GM19463 (cell line): ENCODE measurements around the gene MPC1.
A peak's percentile ranks its signal among the peaks of the same experiment; 100 is the strongest.
"Not testable (repeated sequence)": the region's sequence is repeated elsewhere in the genome, so short reads cannot be mapped to it uniquely, and the experiment has no call there.

Experiments used
- ATAC-seq: cut with Tn5 transposase; IDR thresholded peaks from one replicate; pipeline ENCODE4 v1.9.1; 2021; ENCODE audit warnings: mild to moderate bottlenecking, moderate library complexity; ENCODE audit not compliant: unreplicated experiment

The MPC1 gene

GRCh38 chr6:166408936-166409755, 26.4 kb upstream of the MPC1 start:
- no peak for ATAC-seq

- ATAC-seq: no peak
Measured at GRCh38 chr6:166406197-166406596, 23.5 kb upstream of the MPC1 start.

DNA sequence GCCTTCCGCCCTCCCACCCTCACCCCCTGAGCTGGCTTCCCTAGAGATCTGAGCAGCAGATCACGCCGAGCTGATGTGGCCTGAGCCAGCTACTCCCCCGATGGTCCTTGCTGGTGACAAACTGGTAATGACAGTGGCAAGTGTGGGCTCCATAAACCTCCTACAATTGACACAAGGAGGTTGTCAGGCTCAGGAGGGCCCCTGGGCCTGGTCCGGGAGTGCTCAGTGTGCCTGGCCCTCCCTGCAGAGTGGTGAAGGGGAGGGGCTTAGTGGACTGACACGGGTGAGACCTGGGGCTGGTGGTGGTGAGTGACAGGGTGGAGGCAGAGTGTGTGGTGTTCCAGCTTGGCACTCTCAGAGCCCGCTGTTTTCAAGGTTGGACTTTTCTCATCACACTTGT, 22.6 kb upstream of the MPC1 start:
- ATAC-seq: no peak

DNA sequence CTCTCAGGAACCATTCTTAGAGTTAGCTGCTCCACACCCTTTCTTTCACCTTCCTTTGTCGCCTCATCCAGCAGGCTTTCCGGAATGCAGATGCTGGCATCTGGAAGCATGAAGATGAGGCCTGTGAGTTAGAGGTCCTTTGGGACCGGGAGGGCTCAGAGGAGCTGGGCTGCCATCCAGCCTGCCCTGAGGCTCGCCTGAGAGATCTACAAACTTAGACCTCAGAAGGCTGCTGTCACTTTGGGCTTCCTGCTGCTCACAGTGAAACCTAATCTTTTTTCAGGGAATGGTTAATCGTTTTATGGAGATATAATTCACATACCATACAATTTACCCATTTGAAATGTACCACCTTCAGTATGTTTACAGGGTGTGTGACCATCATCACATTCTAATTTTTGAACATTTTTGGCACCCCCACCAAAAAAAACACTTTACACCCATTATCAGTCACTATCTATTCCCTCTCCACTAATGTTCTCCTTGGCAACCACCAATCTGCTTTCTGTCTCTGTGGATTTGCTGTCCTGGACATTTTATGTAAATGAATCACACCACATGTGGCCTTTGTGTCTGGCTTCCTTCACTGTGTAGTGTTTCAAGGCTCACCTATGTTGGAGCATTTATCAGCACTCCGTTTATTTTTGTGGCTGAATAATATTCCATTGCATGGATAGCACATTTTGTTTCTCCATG, 20.0 kb upstream of the MPC1 start:
- no peak for ATAC-seq

GRCh38 chr6:166400649-166401250, 18.0 kb upstream of the MPC1 start:
- ATAC-seq: peak; percentile 88

DNA sequence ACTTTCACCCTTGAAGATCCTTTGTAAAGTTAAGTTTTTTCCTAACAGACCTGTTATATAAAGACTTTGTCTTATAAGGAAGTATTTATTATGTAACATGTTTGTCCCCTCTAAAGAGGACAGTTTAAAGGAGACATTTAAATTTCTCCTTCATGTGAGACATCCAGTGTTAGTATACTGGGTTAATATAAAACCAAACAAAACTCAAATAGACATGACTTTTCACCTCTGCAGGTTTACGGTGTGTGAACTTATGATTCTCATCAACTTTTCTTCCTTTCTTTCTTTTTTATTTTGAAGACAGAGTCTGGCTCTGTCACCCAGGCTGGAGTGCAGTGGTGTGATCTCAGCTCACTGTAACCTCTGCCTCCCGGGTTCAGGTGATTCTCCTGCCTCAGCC, 17.4 kb upstream of the MPC1 start:
- ATAC-seq: no peak

DNA sequence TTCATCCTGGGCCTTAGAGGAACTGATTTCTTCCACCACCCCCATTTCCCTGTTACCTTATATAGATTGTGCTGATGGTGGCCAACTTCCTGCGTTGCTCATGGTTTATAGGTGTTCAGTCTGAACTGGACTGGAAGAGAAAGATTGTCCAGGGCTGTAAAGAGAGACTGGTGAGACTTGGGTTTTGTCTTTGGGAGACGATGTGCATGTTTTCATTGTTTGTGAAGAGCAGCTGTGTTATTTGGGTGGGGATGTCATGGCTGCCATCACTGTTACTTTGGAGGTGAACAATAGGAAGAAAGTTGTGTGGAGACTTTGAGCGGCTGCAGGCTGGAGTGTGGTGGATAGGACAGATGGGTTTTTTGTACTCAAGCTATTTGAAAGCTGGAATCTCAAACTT, 15.6 kb upstream of the MPC1 start:
- ATAC-seq: no peak

- no peak for ATAC-seq
Measured at GRCh38 chr6:166397849-166398248, 15.1 kb upstream of the MPC1 start.

DNA sequence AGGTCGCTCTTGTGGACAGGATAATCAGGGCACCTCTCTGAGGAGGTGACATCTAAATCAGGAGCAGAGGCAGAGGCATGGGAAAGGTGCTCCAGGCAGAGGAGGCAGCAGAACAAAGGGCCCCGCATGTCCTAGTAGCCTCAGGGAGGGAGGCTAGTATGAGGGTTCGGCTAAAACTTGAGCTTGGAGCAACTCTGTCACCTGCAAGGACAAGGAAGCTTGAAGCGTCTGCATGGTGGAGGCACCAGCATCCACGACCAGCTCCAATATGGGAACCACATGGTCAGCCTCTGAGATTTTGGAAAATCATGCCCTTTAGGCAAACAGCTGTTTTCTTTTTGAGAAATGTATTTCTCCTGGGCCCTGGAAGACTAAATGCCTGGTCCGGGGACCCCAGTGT, 13.0 kb upstream of the MPC1 start:
- ATAC-seq: no peak

DNA sequence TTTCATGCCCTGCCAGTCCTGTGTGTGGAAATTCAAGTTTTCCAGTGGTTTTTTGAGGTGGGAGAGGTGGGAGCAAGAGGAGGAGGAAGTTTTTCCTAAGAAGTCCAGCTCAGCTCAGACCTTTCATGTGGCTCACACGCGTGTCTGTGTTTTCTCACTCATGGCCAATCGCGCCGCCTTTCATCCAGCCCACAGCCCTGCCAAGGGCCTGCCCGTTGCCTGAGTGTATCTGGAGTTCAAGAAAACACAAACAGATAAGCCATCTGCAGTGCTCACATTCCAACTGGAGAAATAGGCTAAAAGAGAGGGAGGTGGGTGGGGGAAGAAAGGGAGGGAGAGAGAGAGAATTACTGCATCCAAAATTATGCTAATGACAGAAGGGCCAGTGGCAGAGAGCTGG, 12.6 kb upstream of the MPC1 start:
- no peak for ATAC-seq

DNA sequence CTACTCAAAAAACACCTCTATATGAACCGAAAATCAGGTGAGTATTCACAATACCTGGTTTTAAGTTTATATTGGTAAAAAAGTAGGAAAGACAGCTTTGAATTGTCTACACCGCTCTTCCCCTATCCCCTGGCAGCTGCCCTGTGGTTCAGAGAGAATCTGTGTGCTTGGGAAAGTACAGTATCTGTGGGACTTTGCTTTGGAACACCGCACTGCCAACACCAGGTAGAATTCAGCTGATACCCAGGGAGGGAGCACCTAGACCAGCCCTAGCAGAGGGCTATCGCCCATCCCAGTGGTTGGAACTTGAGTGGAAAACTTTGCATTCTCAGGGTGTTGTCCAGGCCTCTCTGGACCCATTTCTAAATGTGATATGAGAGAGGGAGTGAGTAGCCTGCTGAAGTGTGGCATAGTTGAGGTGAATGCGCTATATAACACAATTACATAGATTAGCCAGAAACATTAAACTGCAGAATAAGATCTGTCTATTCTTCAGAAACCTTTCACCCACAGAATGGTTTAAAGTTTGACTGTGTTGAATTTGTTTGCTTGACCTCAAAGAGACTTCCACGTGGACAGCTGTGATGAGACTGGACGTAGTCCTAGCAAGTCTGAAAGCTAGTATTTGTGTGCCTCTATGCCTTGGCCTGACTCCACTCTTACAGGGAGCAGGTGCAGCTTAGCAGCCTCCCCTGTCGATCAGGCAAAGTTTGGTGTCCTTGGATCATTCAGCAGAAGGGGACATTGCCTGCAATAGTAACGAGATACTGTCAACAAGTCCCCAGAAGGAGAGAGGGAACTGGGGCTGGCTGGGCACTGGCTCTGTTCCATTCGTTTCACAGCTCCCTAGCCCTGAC, 11.5 kb upstream of the MPC1 start:
- no peak for ATAC-seq

DNA sequence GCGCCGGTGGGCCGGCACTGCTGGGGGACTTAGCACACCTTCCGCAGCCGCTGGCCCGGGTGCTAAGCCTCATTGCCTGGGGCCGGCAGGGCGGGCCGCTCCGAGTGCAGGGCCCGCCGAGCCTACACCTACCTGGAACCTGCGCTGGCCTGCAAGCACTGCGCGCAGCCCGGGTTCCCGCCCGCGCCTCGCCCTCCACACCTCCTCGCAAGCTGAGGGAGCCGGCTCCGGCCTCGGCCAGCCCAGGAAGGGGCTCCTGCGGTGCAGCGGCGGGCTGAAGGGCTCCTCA, 10.7 kb upstream of the MPC1 start:
- ATAC-seq: no peak

DNA sequence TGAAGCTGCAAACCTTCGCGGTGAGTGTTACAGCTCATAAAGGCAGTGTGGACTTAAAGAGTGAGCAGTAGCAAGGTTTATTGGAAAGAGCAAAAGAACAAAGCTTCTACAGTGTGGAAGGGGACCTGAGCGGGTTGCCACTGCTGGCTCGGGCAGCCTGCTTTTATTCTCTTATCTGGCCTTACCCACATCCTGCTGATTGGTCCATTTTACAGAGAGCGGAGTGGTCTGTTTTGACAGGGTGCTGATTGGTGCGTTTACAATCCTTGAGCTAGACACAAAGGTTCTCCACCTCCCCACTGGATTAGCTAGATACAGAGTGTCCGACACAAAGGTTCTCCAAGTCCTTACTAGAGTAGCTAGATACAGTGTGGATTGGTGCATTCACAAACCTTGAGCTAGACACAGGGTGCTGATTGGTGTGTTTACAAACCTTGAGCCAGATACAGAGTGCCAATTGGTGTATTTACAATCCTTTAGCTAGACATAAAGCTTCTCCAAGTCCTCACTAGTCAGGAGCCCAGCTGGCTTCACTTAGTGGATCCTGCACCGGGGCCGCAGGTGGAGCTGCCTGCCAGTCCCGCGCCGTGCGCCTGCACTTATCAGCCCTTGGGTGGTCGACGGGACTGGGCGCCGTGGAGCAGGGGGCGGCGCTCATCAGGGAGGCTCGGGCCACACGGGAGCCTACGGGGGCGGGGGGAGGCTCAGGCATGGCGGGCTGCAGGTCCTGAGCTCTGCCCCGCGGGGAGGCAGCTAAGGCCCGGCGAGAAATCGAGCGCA, 10.2 kb upstream of the MPC1 start:
- not testable (repeated sequence) for ATAC-seq

DNA sequence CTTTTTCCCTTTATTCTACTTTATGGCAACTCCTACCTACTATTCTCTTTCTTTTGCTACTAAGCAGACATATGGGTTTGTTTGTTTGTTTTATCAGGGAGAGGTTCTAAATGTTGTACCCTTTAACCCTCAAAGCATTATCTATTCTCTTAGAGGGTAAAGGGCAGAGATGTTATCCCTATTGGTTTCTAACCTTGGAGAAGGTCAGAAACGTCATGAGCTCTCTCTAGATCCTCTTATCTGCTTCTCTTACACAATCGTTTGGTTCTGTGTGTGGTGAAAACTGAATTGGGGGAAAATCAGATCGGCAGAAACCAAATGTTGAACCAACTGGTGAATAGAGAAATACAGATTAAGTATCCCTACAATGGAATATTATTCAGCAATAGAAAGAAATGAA, 6.4 kb upstream of the MPC1 start:
- ATAC-seq: no peak

GRCh38 chr6:166388290-166389004, 5.7 kb upstream of the MPC1 start:
- ATAC-seq: no peak

GRCh38 chr6:166387642-166388289, 5.0 kb upstream of the MPC1 start:
- no peak for ATAC-seq

DNA sequence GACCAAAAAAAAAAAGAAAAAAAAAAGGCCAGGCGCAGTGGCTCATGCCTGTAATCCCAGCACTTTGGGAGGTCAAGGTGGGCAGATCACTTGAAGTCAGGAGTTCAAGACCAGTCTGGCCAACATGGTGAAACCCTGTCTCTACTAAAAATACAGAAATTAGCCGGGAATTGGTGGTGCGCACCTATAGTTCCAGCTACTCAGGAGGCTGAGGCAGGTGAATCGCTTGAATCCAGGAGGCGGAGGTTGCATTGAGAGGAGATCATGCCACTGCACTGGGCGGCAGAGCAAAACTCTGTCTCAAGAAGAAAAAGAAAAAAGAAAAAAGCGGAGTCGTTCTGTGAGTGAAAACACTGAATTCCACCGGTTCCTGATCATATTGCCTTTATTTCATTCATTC, 4.4 kb upstream of the MPC1 start:
- not testable (repeated sequence) for ATAC-seq

DNA sequence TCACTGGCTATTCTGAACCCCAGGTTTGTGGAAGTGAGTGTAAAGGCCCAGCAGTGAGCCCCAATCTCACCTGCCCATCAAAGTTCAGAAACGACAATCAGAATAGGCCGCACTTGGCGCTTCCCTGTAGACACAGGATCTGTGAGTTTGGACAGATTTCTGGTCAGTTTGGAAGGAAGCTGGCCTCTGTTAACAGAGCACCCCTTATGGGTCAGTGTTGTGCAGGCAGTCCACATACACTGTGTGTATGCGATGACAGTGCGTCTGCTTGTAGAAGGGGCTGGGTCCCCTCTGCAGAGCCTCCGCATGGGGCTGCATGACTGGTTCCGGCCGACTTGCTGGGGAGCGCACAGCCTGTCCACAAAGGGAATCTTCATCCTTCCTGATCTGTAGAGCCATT, 3.4 kb upstream of the MPC1 start:
- no peak for ATAC-seq

DNA sequence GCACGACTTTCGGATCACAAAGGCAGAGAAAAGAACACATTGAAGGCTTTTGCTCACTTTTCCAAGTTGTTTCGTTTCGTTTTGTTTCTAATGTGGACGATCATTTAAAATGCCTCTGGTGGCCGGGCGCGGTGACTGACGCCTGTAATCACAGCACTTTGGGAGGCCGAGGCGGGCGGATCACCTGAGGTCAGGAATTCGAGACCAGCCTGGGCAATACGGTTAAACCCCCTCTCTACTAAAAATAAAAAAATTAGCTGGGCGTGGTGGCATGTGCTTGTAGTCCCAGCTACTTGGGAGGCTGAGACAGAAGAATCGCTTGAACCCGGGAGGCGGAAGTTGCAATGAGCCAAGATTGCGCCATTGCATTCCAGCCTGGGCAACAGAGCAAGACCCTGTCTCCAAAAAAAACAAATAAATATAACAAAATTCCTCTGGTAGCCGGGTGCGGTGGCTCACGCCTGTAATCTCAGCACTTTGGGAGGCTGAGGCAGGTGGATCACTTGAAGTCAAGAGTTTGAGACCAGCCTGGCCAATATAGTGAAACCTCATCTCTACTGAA, 1.1 kb upstream of the MPC1 start:
- ATAC-seq: not testable (repeated sequence)
